NCI-H2227 treated with DMSO at 0.1 percent for 48 hours (cell line): ENCODE measurements around the gene MLC1.
"Not testable (repeated sequence)": the region's sequence is repeated elsewhere in the genome, so short reads cannot be mapped to it uniquely, and the experiment has no call there.

Experiments
- DNase-seq: peaks from one replicate; lab custom pipeline; 2025; lab: John Stamatoyannopoulos, UW

MLC1 gene

GRCh38 chr22:50102946-50103345, 17.7 kb upstream of the MLC1 start:
- no peak for DNase-seq

- no peak for DNase-seq
Observed at GRCh38 chr22:50101870-50102565, 16.8 kb upstream of the MLC1 start.

GRCh38 chr22:50098052-50098451, 12.8 kb upstream of the MLC1 start:
- DNase-seq: no peak

GRCh38 chr22:50092342-50092741, 7.1 kb upstream of the MLC1 start:
- DNase-seq: no peak

- no peak for DNase-seq
Observed at GRCh38 chr22:50091092-50091768, 6.0 kb upstream of the MLC1 start.

- DNase-seq: no peak
Observed at GRCh38 chr22:50090412-50090714, 5.1 kb upstream of the MLC1 start.

- no peak for DNase-seq
Observed at GRCh38 chr22:50089682-50090411, 4.6 kb upstream of the MLC1 start, which contains the start of gene MOV10L1. Gene MOV10L1, plus strand, starts transcription at chr22:50090006. Its CDS starts 83 bp downstream, at chr22:50090089.

GRCh38 chr22:50089231-50089630, 4.0 kb upstream of the MLC1 start:
- no peak for DNase-seq

- DNase-seq: no peak
Observed at GRCh38 chr22:50088096-50088495, 2.9 kb upstream of the MLC1 start.

GRCh38 chr22:50087646-50088045, 2.4 kb upstream of the MLC1 start:
- DNase-seq: no peak

GRCh38 chr22:50086975-50087374, 1.7 kb upstream of the MLC1 start:
- not testable (repeated sequence) for DNase-seq

GRCh38 chr22:50086526-50086925, 1.3 kb upstream of the MLC1 start:
- no peak for DNase-seq

GRCh38 chr22:50084614-50085021, 608 bp downstream of the MLC1 start:
- DNase-seq: no peak

- no peak for DNase-seq
Observed at GRCh38 chr22:50084080-50084477, 1.1 kb downstream of the MLC1 start.

- DNase-seq: no peak
Observed at GRCh38 chr22:50083462-50084079, 1.7 kb downstream of the MLC1 start.

- no peak for DNase-seq
Observed at GRCh38 chr22:50082961-50083461, 2.2 kb downstream of the MLC1 start.

- no peak for DNase-seq
Observed at GRCh38 chr22:50082197-50082715, 3.0 kb downstream of the MLC1 start.

GRCh38 chr22:50081426-50082196, 3.6 kb downstream of the MLC1 start:
- no peak for DNase-seq

- no peak for DNase-seq
Observed at GRCh38 chr22:50080077-50080465, 5.2 kb downstream of the MLC1 start.

GRCh38 chr22:50078761-50079160, 6.5 kb downstream of the MLC1 start:
- no peak for DNase-seq

GRCh38 chr22:50078246-50078645, 7.0 kb downstream of the MLC1 start:
- DNase-seq: no peak
